MCF 10A (cell line): ENCODE measurements around the gene CSH1. TPM values are rescaled to one million over a fixed set of nuclear protein-coding genes. Genes with fewer than 3 reads are reported as not detected.

ENCODE experiments used
- BruUV-seq: library from RNA; stranded (reverse); fragments of 400-500 nt; replicated peaks from 2 replicates; lab custom pipeline; 2021; lab: Mats Ljungman, UMichigan
- CTCF ChIA-PET: fragments of 300-600 bp; sonication (Branson Sonifier 250); formaldehyde crosslinking; extraction: SDS; loops from one replicate; lab custom pipeline; 2021; ENCODE audit warnings: antibody characterized with exemption, inconsistent platforms; lab: Yijun Ruan, JAX
- POLR2A ChIA-PET: fragments of 300-600, 350-650 bp; sonication (Branson Sonifier 250); formaldehyde crosslinking; extraction: SDS; loops from one replicate; lab custom pipeline; 2020; ENCODE audit warnings: antibody characterized with exemption, inconsistent platforms; lab: Yijun Ruan, JAX
- DNase-seq: peaks from one replicate; pipeline ENCODE4 v3.0.0-alpha.2; 2018; ENCODE audit not compliant: unreplicated experiment
- H3K27ac Mint-ChIP-seq: one replicate; pipeline ENCODE4 v1.8.0; 2022; ENCODE audit warnings: mild to moderate bottlenecking, low read depth, mixed read lengths; ENCODE audit not compliant: unreplicated experiment
- H3K27me3 Mint-ChIP-seq: one replicate; pipeline ENCODE4 v1.8.0; 2022; ENCODE audit warnings: mixed read lengths; ENCODE audit not compliant: insufficient read depth, unreplicated experiment
- H3K36me3 Mint-ChIP-seq: one replicate; pipeline ENCODE4 v1.8.0; 2022; ENCODE audit warnings: mild to moderate bottlenecking, moderate library complexity, mixed read lengths; ENCODE audit not compliant: insufficient read depth, unreplicated experiment
- H3K4me1 Mint-ChIP-seq: one replicate; pipeline ENCODE4 v1.8.0; 2022; ENCODE audit warnings: mixed read lengths; ENCODE audit not compliant: insufficient read depth, unreplicated experiment
- H3K4me3 Mint-ChIP-seq: one replicate; pipeline ENCODE4 v1.8.0; 2022; ENCODE audit warnings: mild to moderate bottlenecking, moderate library complexity, mixed read lengths; ENCODE audit not compliant: unreplicated experiment
- H3K9me3 Mint-ChIP-seq: one replicate; pipeline ENCODE4 v1.8.0; 2022; ENCODE audit warnings: mixed read lengths; ENCODE audit not compliant: unreplicated experiment
- CTCF ChIP-seq: fragments of 200-600 bp; IDR thresholded peaks from one replicate; pipeline ENCODE4 v1.8.0; 2022; ENCODE audit warnings: antibody characterized with exemption, mild to moderate bottlenecking; ENCODE audit not compliant: unreplicated experiment
- intact Hi-C: fragments of 100-400 bp; cut with micrococcal nuclease; formaldehyde crosslinking; loops from 2 replicates; pipeline ENCODE4 v1.14.1; 2022
- total RNA-seq: library from RNA; stranded (reverse); gene quantifications from 2 replicates; pipeline ENCODE4 v1.2.3, GENCODE V29; 2022

Gene CSH1
- total RNA-seq, 1 experiment from 2014 or later: not detected

- CTCF ChIA-PET: interaction anchor here (0.5 kb wide), 1 partner anchor 192 kb away, joined by 3 read pairs; no protein-coding TSS in a partner anchor
- no peak overlapping the region for H3K4me3 Mint-ChIP-seq
- no peak overlapping the region for H3K27ac Mint-ChIP-seq
- POLR2A ChIA-PET: no interaction called here
- intact Hi-C loops: no loop called here
- TF ChIP-seq CTCF: no peak
- no peaks in the 10 kb centered on the region for H3K36me3 Mint-ChIP-seq
- no peaks in the 10 kb centered on the region for H3K9me3 Mint-ChIP-seq
- no peaks in the 10 kb centered on the region for H3K27me3 Mint-ChIP-seq
- BruUV-seq: no TSS peak
- DNase-seq: no peak
- H3K4me1 Mint-ChIP-seq: no peaks in the 10 kb centered on the region
Observed at GRCh38 chr17:63942309-63942985, 46.1 kb upstream of the CSH1 start.

- no peak for TF ChIP-seq CTCF
- H3K4me1 Mint-ChIP-seq: no peaks in the 10 kb centered on the region
- intact Hi-C loops: no loop called here
- no peak overlapping the region for H3K27ac Mint-ChIP-seq
- DNase-seq: no peak
- no peaks in the 10 kb centered on the region for H3K36me3 Mint-ChIP-seq
- no peaks in the 10 kb centered on the region for H3K9me3 Mint-ChIP-seq
- H3K4me3 Mint-ChIP-seq: no peak overlapping the region
- no TSS peak for BruUV-seq
- H3K27me3 Mint-ChIP-seq: no peaks in the 10 kb centered on the region
- POLR2A ChIA-PET: no interaction called here
- CTCF ChIA-PET: interaction anchor here (0.5 to 0.6 kb wide), 2 partner anchors 193 to 266 kb away, joined by 3 read pairs; no protein-coding TSS in a partner anchor
Observed at GRCh38 chr17:63941751-63942150, 45.4 kb upstream of the CSH1 start.

- no TSS peak for BruUV-seq
- H3K27me3 Mint-ChIP-seq: peaks cover 5% of the 10 kb centered on the region
- intact Hi-C loops: no loop called here
Observed at GRCh38 chr17:63941162-63941561, 44.8 kb upstream of the CSH1 start.

GRCh38 chr17:63940584-63940983 is 44.2 kb upstream of the CSH1 start:
- no peak overlapping the region for H3K27ac Mint-ChIP-seq
- H3K9me3 Mint-ChIP-seq: no peaks in the 10 kb centered on the region
- peaks cover 11% of the 10 kb centered on the region for H3K27me3 Mint-ChIP-seq
- H3K36me3 Mint-ChIP-seq: no peaks in the 10 kb centered on the region
- intact Hi-C loops: no loop called here
- ChIA-PET CTCF (interaction anchor here (0.6 to 1.1 kb wide), 2 partner anchors 12 to 85 kb away, joined by 3 to 5 read pairs; no protein-coding TSS in a partner anchor), POLR2A (no interaction called here)
- H3K4me1 Mint-ChIP-seq: no peaks in the 10 kb centered on the region
- no peak overlapping the region for H3K4me3 Mint-ChIP-seq
- TF ChIP-seq CTCF: no peak
- no TSS peak for BruUV-seq
- DNase-seq: no peak

More at GRCh38 chr17:63941162-63941561, 44.8 kb upstream of the CSH1 start:
- Mint-ChIP-seq H3K27ac (no peak overlapping the region), H3K36me3 (no peaks in the 10 kb centered on the region), H3K9me3 (no peaks in the 10 kb centered on the region), H3K4me1 (no peaks in the 10 kb centered on the region), H3K4me3 (no peak overlapping the region)
- TF ChIP-seq CTCF: no peak
- POLR2A ChIA-PET: no interaction called here
- CTCF ChIA-PET: no interaction called here
- no peak for DNase-seq
